Measurements from ENCODE around the gene RABGAP1L. TPM values are rescaled to one million over a fixed set of nuclear protein-coding genes. Genes with fewer than 3 reads are reported as not detected.
"Not testable (repeated sequence)": the region's sequence is repeated elsewhere in the genome, so short reads cannot be mapped to it uniquely, and the experiment has no call there.

Gene RABGAP1L
- total RNA-seq, 1 donor from 2014 or later = 87.4 TPM

GRCh38 chr1:174428739-174429138, 269.4 kb downstream of the RABGAP1L start:
- no peak for DNase-seq (ENCODE audit: low spot score)

GRCh38 chr1:174433451-174433850, 274.1 kb downstream of the RABGAP1L start:
- no peak for DNase-seq (ENCODE audit: low spot score)

- DNase-seq (ENCODE audit: low spot score) = no peak
These were observed 286.0 kb downstream of the RABGAP1L start for GRCh38 chr1:174445351-174445750.

GRCh38 chr1:174445817-174446216, 286.5 kb downstream of the RABGAP1L start:
- no peak for DNase-seq (ENCODE audit: low spot score)

- no peak for DNase-seq (ENCODE audit: low spot score)
These were observed 288.7 kb downstream of the RABGAP1L start, which contains the start of gene GPR52 for GRCh38 chr1:174447866-174448530. Gene GPR52 (plus strand): TSS chr1:174447964. CDS start chr1:174448112, 148 bp downstream.

GRCh38 chr1:174448531-174448883, 289.2 kb downstream of the RABGAP1L start:
- no peak for DNase-seq (ENCODE audit: low spot score)

- no peak for DNase-seq (ENCODE audit: low spot score)
These were observed 289.7 kb downstream of the RABGAP1L start for GRCh38 chr1:174448974-174449373.

GRCh38 chr1:174451408-174451807, 292.1 kb downstream of the RABGAP1L start:
- DNase-seq (ENCODE audit: low spot score) = no peak

GRCh38 chr1:174465855-174466254, 306.5 kb downstream of the RABGAP1L start:
- DNase-seq (ENCODE audit: low spot score) = no peak

- DNase-seq (ENCODE audit: low spot score) = no peak
These were observed 307.3 kb downstream of the RABGAP1L start for GRCh38 chr1:174466607-174467006.

GRCh38 chr1:174469052-174469451, 309.7 kb downstream of the RABGAP1L start:
- no peak for DNase-seq (ENCODE audit: low spot score)

GRCh38 chr1:174469687-174470086, 310.4 kb downstream of the RABGAP1L start:
- DNase-seq (ENCODE audit: low spot score) = no peak

- no peak for DNase-seq (ENCODE audit: low spot score)
These were observed 320.0 kb downstream of the RABGAP1L start for GRCh38 chr1:174479281-174479680.

GRCh38 chr1:174480324-174480723, 321.0 kb downstream of the RABGAP1L start:
- DNase-seq (ENCODE audit: low spot score) = no peak

- DNase-seq (ENCODE audit: low spot score) = no peak
These were observed 332.3 kb downstream of the RABGAP1L start for GRCh38 chr1:174491606-174492005.

GRCh38 chr1:174497478-174497877, 338.2 kb downstream of the RABGAP1L start:
- no peak for DNase-seq (ENCODE audit: low spot score)

- DNase-seq (ENCODE audit: low spot score) = not testable (repeated sequence)
These were observed 357.4 kb downstream of the RABGAP1L start for GRCh38 chr1:174516755-174517154.

GRCh38 chr1:174519844-174520243, 360.5 kb downstream of the RABGAP1L start:
- DNase-seq (ENCODE audit: low spot score) = no peak

- DNase-seq (ENCODE audit: low spot score) = no peak
These were observed 372.4 kb downstream of the RABGAP1L start for GRCh38 chr1:174531751-174532150.

GRCh38 chr1:174534789-174535188, 375.5 kb downstream of the RABGAP1L start:
- no peak for DNase-seq (ENCODE audit: low spot score)

- no peak for DNase-seq (ENCODE audit: low spot score)
These were observed 375.9 kb downstream of the RABGAP1L start for GRCh38 chr1:174535207-174535606.

GRCh38 chr1:174543421-174543820, 384.1 kb downstream of the RABGAP1L start:
- not testable (repeated sequence) for DNase-seq (ENCODE audit: low spot score)

GRCh38 chr1:174550296-174550695, 391.0 kb downstream of the RABGAP1L start:
- no peak for DNase-seq (ENCODE audit: low spot score)

- no peak for DNase-seq (ENCODE audit: low spot score)
These were observed 397.1 kb downstream of the RABGAP1L start for GRCh38 chr1:174556392-174556791.
